Large intestine (tissue), 3 donors: ENCODE data around the gene EIF4G3. TPM values are rescaled to one million over a fixed set of nuclear protein-coding genes. Genes with fewer than 3 reads are reported as not detected.

Experiments
- DNase-seq, 2 donors: peaks; one replicate each; pipeline versions ENCODE4 v3.0.0 to v3.0.0-alpha.2; 2013
- H3K27ac ChIP-seq: one replicate; pipeline ENCODE4 v1.5.1; 2013; ENCODE audit warnings: low read length
- H3K27me3 ChIP-seq: 2 replicates; pipeline ENCODE4 v1.6.1; 2013; ENCODE audit warnings: low read length; ENCODE audit not compliant: control insufficient read depth, insufficient read depth
- H3K36me3 ChIP-seq: 2 replicates; pipeline ENCODE4 v1.6.1; 2013; ENCODE audit warnings: low read length; ENCODE audit not compliant: control insufficient read depth, insufficient read depth
- H3K4me1 ChIP-seq: one replicate; pipeline ENCODE4 v1.6.1; 2013; ENCODE audit warnings: low read length; ENCODE audit not compliant: control insufficient read depth, insufficient read depth
- H3K4me3 ChIP-seq: one replicate; pipeline ENCODE4 v1.5.1; 2013; ENCODE audit warnings: low read length
- H3K9me3 ChIP-seq: one replicate; pipeline ENCODE4 v1.6.1; 2013; ENCODE audit warnings: mild to moderate bottlenecking, low read depth, low read length, moderate library complexity; ENCODE audit not compliant: control insufficient read depth
- WGBS: methylation state at CpG from one replicate; pipeline ENCODE4 v1.1.5; 2013; ENCODE audit warnings: low lambda C conversion rate; ENCODE audit not compliant: insufficient coverage; 5-methylcytosine and 5-hydroxymethylcytosine counted together
- polyA plus RNA-seq: library from polyadenylated mRNA; unstranded; fragments of 120-200 nt; gene quantifications from one replicate; pipeline ENCODE4 v1.2.1, GENCODE V29; 2013

EIF4G3 gene
- polyA plus RNA-seq, 1 donor, result 37.8 TPM

DNA sequence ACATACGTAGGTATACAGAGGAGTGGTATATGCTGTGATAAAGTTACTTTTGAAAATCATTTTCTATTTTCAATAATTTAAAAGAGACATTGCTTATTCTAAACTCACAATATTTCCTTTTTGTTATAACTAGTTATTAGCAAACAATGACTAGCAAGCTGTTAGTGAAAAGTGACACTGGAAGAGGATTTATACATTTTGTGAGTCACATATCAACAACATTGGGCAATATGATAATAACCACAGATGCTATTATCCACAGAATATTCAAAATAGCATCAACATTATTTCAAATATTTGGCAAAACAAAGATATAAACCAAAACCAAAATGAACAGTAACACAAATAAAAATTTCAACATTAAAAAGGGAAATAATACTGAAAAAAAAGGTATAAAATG lies 285.6 kb downstream of the EIF4G3 start:
- H3K9me3 ChIP-seq, result no peaks in the 10 kb centered on the region
- no peak overlapping the region for H3K4me3 ChIP-seq
- H3K36me3 ChIP-seq, result peaks cover 25% of the 10 kb centered on the region
- DNase-seq, result no peak
- no peaks in the 10 kb centered on the region for H3K4me1 ChIP-seq
- H3K27me3 ChIP-seq, result no peaks in the 10 kb centered on the region
- WGBS, result no CpG with 5 or more reads among the region's 1 CpG
- H3K27ac ChIP-seq, result no peak overlapping the region

DNA sequence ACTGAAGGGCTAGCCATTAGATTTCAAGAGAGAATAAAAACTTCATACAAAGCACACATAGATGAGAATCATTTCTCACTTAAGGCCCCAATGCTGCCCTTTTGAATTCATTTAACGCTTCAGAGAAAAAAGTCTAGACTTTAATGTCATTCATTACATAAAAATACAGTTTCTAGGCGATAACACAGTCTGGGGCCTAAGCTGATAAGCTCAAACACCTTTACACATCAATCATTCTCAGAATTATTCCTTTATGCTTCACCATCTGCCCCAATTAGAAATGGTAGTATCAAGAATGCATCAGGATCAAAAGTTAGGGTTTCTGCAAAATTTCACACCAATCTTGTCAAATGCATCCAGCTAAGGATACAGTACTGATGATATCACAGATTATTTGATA lies 289.5 kb downstream of the EIF4G3 start:
- 80% methylated on average over 2 of the region's 2 CpGs for WGBS
- H3K9me3 ChIP-seq, result no peaks in the 10 kb centered on the region
- no peaks in the 10 kb centered on the region for H3K4me1 ChIP-seq
- no peak overlapping the region for H3K4me3 ChIP-seq
- H3K27me3 ChIP-seq, result no peaks in the 10 kb centered on the region
- no peak overlapping the region for H3K27ac ChIP-seq
- H3K36me3 ChIP-seq, result peaks cover 19% of the 10 kb centered on the region
- no peak for DNase-seq

DNA sequence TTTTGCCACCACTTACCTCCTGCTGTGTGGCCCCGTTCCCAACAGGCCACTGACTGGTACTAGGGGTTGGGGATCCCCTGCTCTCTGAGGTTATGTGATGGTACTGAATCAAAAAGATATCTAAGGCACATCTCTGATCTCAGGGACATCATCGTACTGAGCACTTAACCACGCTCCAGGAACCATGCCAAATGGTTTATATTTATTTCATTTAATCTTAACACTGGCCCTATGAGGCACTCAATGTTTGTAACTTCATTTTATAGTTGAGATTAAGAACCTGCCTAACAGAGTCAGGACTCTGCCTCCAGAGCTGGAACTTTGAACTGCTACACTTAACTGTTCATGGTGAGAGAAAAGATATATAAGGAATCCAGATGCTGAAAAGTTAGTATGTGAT lies 291.6 kb downstream of the EIF4G3 start:
- H3K27ac ChIP-seq, result no peak overlapping the region
- peak in 1 of 2 donors; percentile 15 for DNase-seq
- no peak overlapping the region for H3K4me3 ChIP-seq
- H3K36me3 ChIP-seq, result peaks cover 13% of the 10 kb centered on the region
- no peaks in the 10 kb centered on the region for H3K4me1 ChIP-seq
- no peaks in the 10 kb centered on the region for H3K27me3 ChIP-seq
- no CpG with 5 or more reads among the region's 3 CpGs for WGBS
- no peaks in the 10 kb centered on the region for H3K9me3 ChIP-seq

DNA sequence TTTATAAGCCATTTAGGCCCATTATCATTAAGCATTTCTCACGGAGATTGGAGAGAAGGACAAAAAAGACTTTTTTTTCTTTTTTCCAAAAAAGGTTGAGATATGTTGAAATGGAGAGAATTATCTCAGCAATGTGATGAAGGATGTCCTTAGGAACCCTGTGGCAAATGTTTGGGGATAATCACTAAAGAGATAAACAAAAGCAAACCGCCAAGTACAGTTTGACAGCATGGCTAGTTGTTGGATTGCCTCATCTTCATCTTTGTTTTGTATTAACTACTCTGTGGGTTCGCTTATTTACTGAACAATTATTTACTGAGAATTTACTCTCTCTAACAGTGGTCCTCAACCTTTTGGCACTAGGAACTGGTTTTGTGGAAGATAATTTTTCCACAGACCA lies 292.2 kb downstream of the EIF4G3 start:
- Histone ChIP-seq H3K36me3 (peaks cover 13% of the 10 kb centered on the region), H3K27me3 (no peaks in the 10 kb centered on the region), H3K4me1 (no peaks in the 10 kb centered on the region), H3K27ac (no peak overlapping the region), H3K9me3 (no peaks in the 10 kb centered on the region), H3K4me3 (no peak overlapping the region)
- WGBS, result 67% methylated on average over 1 of the region's 3 CpGs
- no peak for DNase-seq

DNA sequence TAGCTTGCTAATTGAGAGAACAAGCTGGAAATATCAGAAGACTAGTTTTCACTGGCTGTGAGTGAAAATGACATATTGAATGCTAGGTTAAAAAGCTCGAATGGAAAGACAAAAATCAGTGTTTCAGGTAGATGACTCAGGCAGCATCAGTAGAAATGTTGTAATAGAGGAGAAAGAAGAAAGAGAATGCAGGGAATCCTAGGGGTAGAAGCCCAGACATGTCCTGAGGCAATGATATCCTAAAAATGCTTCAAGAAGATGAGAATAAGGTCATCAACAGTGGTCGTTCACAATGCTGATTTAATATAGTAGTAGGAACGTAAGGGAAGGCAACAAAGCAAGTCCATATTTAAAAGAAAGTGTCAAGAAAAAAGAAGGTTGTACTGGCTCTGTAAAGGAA lies 292.9 kb downstream of the EIF4G3 start:
- H3K27ac ChIP-seq, result no peak overlapping the region
- H3K4me1 ChIP-seq, result peaks cover 5% of the 10 kb centered on the region
- H3K9me3 ChIP-seq, result no peaks in the 10 kb centered on the region
- peaks cover 17% of the 10 kb centered on the region for H3K36me3 ChIP-seq
- no peak overlapping the region for H3K4me3 ChIP-seq
- DNase-seq, result no peak
- 81% methylated on average over 3 of the region's 3 CpGs for WGBS
- H3K27me3 ChIP-seq, result no peaks in the 10 kb centered on the region

DNA sequence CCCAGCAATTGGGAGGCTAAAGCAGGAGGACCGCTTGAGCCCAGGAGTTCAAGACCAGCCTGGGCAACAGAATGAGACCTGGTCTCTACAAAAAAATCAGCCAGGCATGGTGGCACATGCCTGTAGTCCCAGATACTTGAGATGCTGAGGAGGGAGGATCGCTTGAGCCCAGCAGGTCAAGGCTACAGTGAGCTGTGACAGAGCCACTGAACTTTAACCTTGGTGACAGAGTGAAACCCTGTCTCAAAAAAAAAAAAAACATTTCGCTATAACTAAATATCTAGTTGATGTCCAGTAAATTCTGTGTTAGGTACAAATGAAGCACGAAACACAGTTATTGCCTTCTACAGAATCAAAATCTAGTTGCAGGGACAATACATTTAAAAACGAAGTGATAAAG lies 293.9 kb downstream of the EIF4G3 start:
- Histone ChIP-seq H3K27ac (no peak overlapping the region), H3K9me3 (no peaks in the 10 kb centered on the region), H3K36me3 (peaks cover 21% of the 10 kb centered on the region), H3K27me3 (no peaks in the 10 kb centered on the region), H3K4me1 (peaks cover 5% of the 10 kb centered on the region), H3K4me3 (no peak overlapping the region)
- WGBS, result 95% methylated on average over 3 of the region's 5 CpGs
- DNase-seq, result no peak

DNA sequence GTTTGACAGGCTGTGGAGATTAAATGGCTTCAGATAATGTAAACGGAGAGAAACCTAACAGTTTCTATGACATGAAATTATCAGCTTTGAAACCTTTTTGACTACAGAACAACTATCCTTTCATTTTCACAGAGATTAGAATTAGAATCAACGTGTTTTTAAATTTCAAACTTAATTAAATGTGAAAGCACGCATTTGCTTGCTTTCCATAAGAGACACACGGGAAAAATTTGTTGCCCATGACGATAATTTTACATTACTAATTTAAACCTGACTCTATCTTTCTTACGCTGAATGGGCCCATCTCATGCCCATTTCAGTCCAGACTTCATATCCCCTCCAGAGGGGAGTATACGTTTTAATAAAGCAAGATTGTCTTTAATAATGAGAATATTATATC lies 297.9 kb downstream of the EIF4G3 start:
- no peak overlapping the region for H3K27ac ChIP-seq
- no peak overlapping the region for H3K4me3 ChIP-seq
- no peaks in the 10 kb centered on the region for H3K9me3 ChIP-seq
- no peaks in the 10 kb centered on the region for H3K27me3 ChIP-seq
- WGBS, result 93% methylated on average over 4 of the region's 7 CpGs
- peaks cover 11% of the 10 kb centered on the region for H3K4me1 ChIP-seq
- H3K36me3 ChIP-seq, result peaks cover 14% of the 10 kb centered on the region
- no peak for DNase-seq

DNA sequence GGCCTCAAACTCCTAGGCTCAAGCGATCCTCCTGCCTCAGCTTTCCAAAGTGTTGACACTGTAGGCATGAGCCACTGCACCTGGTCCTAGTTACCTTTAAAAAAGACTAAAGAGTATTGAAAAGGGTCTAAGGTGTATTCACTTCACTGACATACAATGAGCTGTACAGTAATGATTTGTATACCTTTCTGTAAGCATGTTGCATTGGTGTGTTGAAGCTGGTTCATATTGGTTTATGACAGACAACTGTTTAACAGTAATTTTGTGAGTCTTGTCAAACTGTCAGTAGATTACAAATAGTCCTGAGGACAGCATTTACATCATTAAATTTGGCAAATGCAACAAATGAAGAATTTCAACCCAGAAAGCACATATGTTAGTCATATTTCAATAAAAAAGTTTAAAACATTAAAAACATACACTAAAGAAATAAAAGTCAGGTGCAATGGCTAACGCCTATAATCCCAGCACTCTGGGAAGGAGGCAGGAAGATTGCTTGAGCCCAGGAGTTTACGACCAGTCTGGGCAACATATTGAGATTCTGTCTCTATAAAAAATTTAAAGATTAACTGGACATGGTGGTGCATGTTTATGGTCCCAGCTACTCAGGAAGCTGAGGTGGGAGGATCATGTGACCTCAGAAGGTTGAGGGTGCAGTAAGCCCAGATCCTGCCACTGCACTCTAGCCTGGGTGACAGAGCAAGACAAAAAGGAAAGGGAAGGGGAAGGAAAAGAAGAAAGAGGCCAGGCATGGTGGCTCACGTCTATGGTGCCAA lies 301.3 kb downstream of the EIF4G3 start:
- Histone ChIP-seq H3K27ac (peak overlapping the region; percentile 43), H3K27me3 (no peaks in the 10 kb centered on the region), H3K36me3 (peaks cover 8% of the 10 kb centered on the region), H3K9me3 (no peaks in the 10 kb centered on the region), H3K4me3 (no peak overlapping the region), H3K4me1 (peaks cover 11% of the 10 kb centered on the region)
- WGBS, result 29% methylated on average over 1 of the region's 4 CpGs
- DNase-seq, result peak; percentile 21 to 64

DNA sequence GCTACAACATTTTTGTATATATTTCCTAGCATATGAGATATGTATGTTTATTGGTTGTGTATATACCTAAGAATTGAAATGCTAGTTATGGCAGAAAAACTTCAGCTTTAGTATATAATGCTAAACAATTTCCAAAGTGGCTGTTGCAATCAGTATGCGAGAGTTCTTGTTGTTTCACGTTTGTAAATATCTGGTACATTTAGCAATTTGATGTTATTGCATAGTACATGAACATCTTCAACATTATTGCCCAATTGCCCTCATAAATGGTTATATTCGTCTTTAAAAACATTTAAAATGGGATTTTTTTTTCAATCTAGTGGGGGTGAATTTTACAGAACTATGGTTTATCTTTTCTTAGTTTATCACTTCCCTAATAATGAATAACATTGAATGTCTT lies 303.4 kb downstream of the EIF4G3 start:
- no peak for DNase-seq
- H3K36me3 ChIP-seq, result no peaks in the 10 kb centered on the region
- no peak overlapping the region for H3K4me3 ChIP-seq
- H3K4me1 ChIP-seq, result peaks cover 6% of the 10 kb centered on the region
- H3K9me3 ChIP-seq, result no peaks in the 10 kb centered on the region
- H3K27me3 ChIP-seq, result no peaks in the 10 kb centered on the region
- no peak overlapping the region for H3K27ac ChIP-seq
- 94% methylated on average over 3 of the region's 3 CpGs for WGBS

DNA sequence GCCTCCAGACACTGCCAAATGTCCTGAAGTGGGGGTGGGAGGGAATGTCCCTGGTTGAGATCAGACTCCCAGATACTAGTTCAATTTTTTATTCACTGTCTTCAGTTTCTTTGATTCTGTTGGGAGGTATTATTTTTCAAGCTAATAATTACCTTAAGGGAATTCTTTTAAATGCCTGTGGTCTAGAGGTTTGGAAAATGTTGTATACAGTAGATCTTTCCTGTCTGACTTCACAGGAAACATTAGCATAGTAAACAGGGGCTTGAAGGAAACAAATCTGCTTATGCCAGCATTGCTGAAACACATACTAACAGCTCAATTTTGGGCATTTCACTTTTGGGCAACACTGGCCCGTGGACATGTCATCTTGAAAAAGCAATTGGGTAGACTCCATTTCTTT lies 305.3 kb downstream of the EIF4G3 start:
- Histone ChIP-seq H3K36me3 (no peaks in the 10 kb centered on the region), H3K9me3 (no peaks in the 10 kb centered on the region), H3K4me1 (peaks cover 6% of the 10 kb centered on the region), H3K27ac (no peak overlapping the region), H3K4me3 (no peak overlapping the region), H3K27me3 (no peaks in the 10 kb centered on the region)
- 0% methylated on average over 1 of the region's 1 CpG for WGBS
- DNase-seq, result no peak

DNA sequence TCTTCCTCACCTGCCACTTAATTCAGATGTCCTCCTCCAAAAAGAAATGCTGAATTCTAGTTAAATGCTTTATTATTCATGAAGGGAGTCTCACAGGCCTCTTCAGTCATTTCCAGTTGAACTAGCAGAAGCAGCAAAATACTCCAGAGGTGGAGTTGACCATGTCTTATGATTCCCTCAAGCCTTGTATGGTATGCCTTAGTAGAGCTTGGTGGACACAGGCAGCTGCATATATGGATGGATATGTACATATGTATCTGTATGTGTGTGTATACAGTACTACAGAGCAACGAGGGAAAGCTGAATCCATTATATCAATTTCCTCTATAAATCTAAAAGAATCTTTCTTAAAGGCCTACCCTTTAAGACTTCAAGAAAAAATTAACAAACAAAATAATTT lies 306.0 kb downstream of the EIF4G3 start:
- Histone ChIP-seq H3K27ac (no peak overlapping the region), H3K9me3 (no peaks in the 10 kb centered on the region), H3K4me3 (no peak overlapping the region), H3K4me1 (peaks cover 6% of the 10 kb centered on the region), H3K27me3 (no peaks in the 10 kb centered on the region), H3K36me3 (no peaks in the 10 kb centered on the region)
- no peak for DNase-seq
- no CpG with 5 or more reads among the region's 1 CpG for WGBS
